Measurements from ENCODE around the gene ALDH3A2.

The ALDH3A2 gene

GRCh38 chr17:19672009-19672750 lies 23.6 kb downstream of the ALDH3A2 start:
- no peak overlapping the region for H3K4me2 ChIP-seq (ENCODE audit: insufficient read depth, low read length, poor library complexity, severe bottlenecking)
- peaks cover 5 to 12% of the 10 kb centered on the region in 2 donors for H3K9me3 ChIP-seq (replicated peaks in 1 of 2; ENCODE audit: control insufficient read depth in 2 of 2, insufficient read depth in 1 of 2, low read depth in 1 of 2, low read length in 2 of 2)
- H2AK5ac ChIP-seq (ENCODE audit: low read depth, low read length) = no peak overlapping the region
- no peak overlapping the region for H2BK12ac ChIP-seq (ENCODE audit: low read length)
- no peak overlapping the region for H3K4me3 ChIP-seq (ENCODE audit: low read length in 2 of 2)
- H2BK120ac ChIP-seq (ENCODE audit: low read depth, low read length) = no peak overlapping the region
- no peak overlapping the region for H2AFZ ChIP-seq (ENCODE audit: low read length)
- no peak overlapping the region for H2BK5ac ChIP-seq (ENCODE audit: low read length)
- no peak overlapping the region for H3K9ac ChIP-seq (ENCODE audit: low read depth, low read length, poor library complexity)
- H3K4me1 ChIP-seq (ENCODE audit: control insufficient read depth in 2 of 2, insufficient read depth in 1 of 2, low read depth in 1 of 2, low read length in 2 of 2) = no peaks in the 10 kb centered on the region
- no peak overlapping the region for H3K18ac ChIP-seq (ENCODE audit: low read length)
- no peak overlapping the region for H2BK15ac ChIP-seq (ENCODE audit: low read length)
- no peak overlapping the region for H3K27ac ChIP-seq (replicated peaks; ENCODE audit: low read length)
- no peak overlapping the region for H3K14ac ChIP-seq (ENCODE audit: low read length)
- no peaks in the 10 kb centered on the region for H3K79me1 ChIP-seq (ENCODE audit: low read depth, low read length)
- H4K8ac ChIP-seq (ENCODE audit: low read depth, low read length) = no peak overlapping the region
- no peak overlapping the region for H4K91ac ChIP-seq (ENCODE audit: low read depth, low read length, poor library complexity)
- H3K27me3 ChIP-seq (ENCODE audit: control insufficient read depth in 3 of 3, insufficient read depth in 3 of 3, low read depth in 1 of 3, low read length in 3 of 3) = no peaks in the 10 kb centered on the region
- H3K23ac ChIP-seq (ENCODE audit: low read depth, low read length, poor library complexity) = no peak overlapping the region
- no CpG with 5 or more reads among the region's 5 CpGs for WGBS, 2 donors (ENCODE audit: extremely low coverage in 2 of 2, insufficient read length in 2 of 2, insufficient replicate concordance in 1 of 2)
- DNase-seq (ENCODE audit: low spot score) = no peak
- H3K4ac ChIP-seq (ENCODE audit: low read length) = no peak overlapping the region
- peaks cover 22 to 38% of the 10 kb centered on the region in 2 donors for H3K36me3 ChIP-seq (replicated peaks in 1 of 2; ENCODE audit: control insufficient read depth in 2 of 2, insufficient read depth in 2 of 2, low read length in 2 of 2)

GRCh38 chr17:19673623-19674022 lies 25.1 kb downstream of the ALDH3A2 start:
- Histone ChIP-seq H3K18ac (ENCODE audit: low read length) (no peak overlapping the region), H4K91ac (ENCODE audit: low read depth, low read length, poor library complexity) (no peak overlapping the region), H3K36me3 (replicated peaks in 1 of 2; ENCODE audit: control insufficient read depth in 2 of 2, insufficient read depth in 2 of 2, low read length in 2 of 2) (peaks cover 32 to 49% of the 10 kb centered on the region in 2 donors), H2AFZ (ENCODE audit: low read length) (no peak overlapping the region), H2BK12ac (ENCODE audit: low read length) (no peak overlapping the region), H3K4me3 (ENCODE audit: low read length in 2 of 2) (no peak overlapping the region), H3K79me1 (ENCODE audit: low read depth, low read length) (no peaks in the 10 kb centered on the region), H3K27me3 (ENCODE audit: control insufficient read depth in 3 of 3, insufficient read depth in 3 of 3, low read depth in 1 of 3, low read length in 3 of 3) (no peaks in the 10 kb centered on the region), H2BK5ac (ENCODE audit: low read length) (no peak overlapping the region), H3K4ac (ENCODE audit: low read length) (no peak overlapping the region), H3K27ac (replicated peaks; ENCODE audit: low read length) (no peak overlapping the region), H3K9me3 (replicated peaks in 1 of 2; ENCODE audit: control insufficient read depth in 2 of 2, insufficient read depth in 1 of 2, low read depth in 1 of 2, low read length in 2 of 2) (peaks cover 14 to 23% of the 10 kb centered on the region in 2 donors), H3K14ac (ENCODE audit: low read length) (no peak overlapping the region), H3K23ac (ENCODE audit: low read depth, low read length, poor library complexity) (no peak overlapping the region), H2BK120ac (ENCODE audit: low read depth, low read length) (no peak overlapping the region), H2AK5ac (ENCODE audit: low read depth, low read length) (no peak overlapping the region), H3K4me2 (ENCODE audit: insufficient read depth, low read length, poor library complexity, severe bottlenecking) (no peak overlapping the region), H3K9ac (ENCODE audit: low read depth, low read length, poor library complexity) (no peak overlapping the region), H2BK15ac (ENCODE audit: low read length) (no peak overlapping the region), H3K4me1 (ENCODE audit: control insufficient read depth in 2 of 2, insufficient read depth in 1 of 2, low read depth in 1 of 2, low read length in 2 of 2) (no peaks in the 10 kb centered on the region), H4K8ac (ENCODE audit: low read depth, low read length) (no peak overlapping the region)
- no CpG with 5 or more reads among the region's 3 CpGs for WGBS, 2 donors (ENCODE audit: extremely low coverage in 2 of 2, insufficient read length in 2 of 2, insufficient replicate concordance in 1 of 2)
- DNase-seq (ENCODE audit: low spot score) = no peak

- H3K9me3 ChIP-seq (replicated peaks in 1 of 2; ENCODE audit: control insufficient read depth in 2 of 2, insufficient read depth in 1 of 2, low read depth in 1 of 2, low read length in 2 of 2) = peaks cover 14 to 39% of the 10 kb centered on the region in 2 donors
- H2BK12ac ChIP-seq (ENCODE audit: low read length) = no peak overlapping the region
- no peak overlapping the region for H3K27ac ChIP-seq (replicated peaks; ENCODE audit: low read length)
- H3K4me1 ChIP-seq (ENCODE audit: control insufficient read depth in 2 of 2, insufficient read depth in 1 of 2, low read depth in 1 of 2, low read length in 2 of 2) = no peaks in the 10 kb centered on the region
- H2AK5ac ChIP-seq (ENCODE audit: low read depth, low read length) = no peak overlapping the region
- no peak overlapping the region for H4K8ac ChIP-seq (ENCODE audit: low read depth, low read length)
- no peak overlapping the region for H2AFZ ChIP-seq (ENCODE audit: low read length)
- no peak overlapping the region for H3K4ac ChIP-seq (ENCODE audit: low read length)
- H3K9ac ChIP-seq (ENCODE audit: low read depth, low read length, poor library complexity) = no peak overlapping the region
- no CpG with 5 or more reads among the region's 4 CpGs for WGBS, 2 donors (ENCODE audit: extremely low coverage in 2 of 2, insufficient read length in 2 of 2, insufficient replicate concordance in 1 of 2)
- H3K18ac ChIP-seq (ENCODE audit: low read length) = no peak overlapping the region
- no peak overlapping the region for H2BK120ac ChIP-seq (ENCODE audit: low read depth, low read length)
- H3K4me2 ChIP-seq (ENCODE audit: insufficient read depth, low read length, poor library complexity, severe bottlenecking) = no peak overlapping the region
- H2BK5ac ChIP-seq (ENCODE audit: low read length) = no peak overlapping the region
- no peak overlapping the region for H3K14ac ChIP-seq (ENCODE audit: low read length)
- H3K23ac ChIP-seq (ENCODE audit: low read depth, low read length, poor library complexity) = no peak overlapping the region
- H3K36me3 ChIP-seq (replicated peaks in 1 of 2; ENCODE audit: control insufficient read depth in 2 of 2, insufficient read depth in 2 of 2, low read length in 2 of 2) = peaks cover 40 to 42% of the 10 kb centered on the region in 2 donors
- no peak for DNase-seq (ENCODE audit: low spot score)
- H3K4me3 ChIP-seq (ENCODE audit: low read length in 2 of 2) = no peak overlapping the region
- H4K91ac ChIP-seq (ENCODE audit: low read depth, low read length, poor library complexity) = no peak overlapping the region
- H2BK15ac ChIP-seq (ENCODE audit: low read length) = no peak overlapping the region
- H3K27me3 ChIP-seq (ENCODE audit: control insufficient read depth in 3 of 3, insufficient read depth in 3 of 3, low read depth in 1 of 3, low read length in 3 of 3) = no peaks in the 10 kb centered on the region
- no peaks in the 10 kb centered on the region for H3K79me1 ChIP-seq (ENCODE audit: low read depth, low read length)
Measured at GRCh38 chr17:19676896-19677295, 28.3 kb downstream of the ALDH3A2 start.

- peaks cover 35 to 38% of the 10 kb centered on the region in 2 donors for H3K36me3 ChIP-seq (replicated peaks in 1 of 2; ENCODE audit: control insufficient read depth in 2 of 2, insufficient read depth in 2 of 2, low read length in 2 of 2)
- no peak overlapping the region for H2AFZ ChIP-seq (ENCODE audit: low read length)
- no CpG with 5 or more reads among the region's 5 CpGs for WGBS, 2 donors (ENCODE audit: extremely low coverage in 2 of 2, insufficient read length in 2 of 2, insufficient replicate concordance in 1 of 2)
Measured at GRCh38 chr17:19677736-19678379, 29.3 kb downstream of the ALDH3A2 start.

More at GRCh38 chr17:19677736-19678379, 29.3 kb downstream of the ALDH3A2 start:
- H3K9ac ChIP-seq (ENCODE audit: low read depth, low read length, poor library complexity) = no peak overlapping the region
- no peak overlapping the region for H3K18ac ChIP-seq (ENCODE audit: low read length)
- no peak overlapping the region for H3K27ac ChIP-seq (replicated peaks; ENCODE audit: low read length)
- H2BK12ac ChIP-seq (ENCODE audit: low read length) = no peak overlapping the region
- no peaks in the 10 kb centered on the region for H3K27me3 ChIP-seq (ENCODE audit: control insufficient read depth in 3 of 3, insufficient read depth in 3 of 3, low read depth in 1 of 3, low read length in 3 of 3)
- no peak overlapping the region for H2AK5ac ChIP-seq (ENCODE audit: low read depth, low read length)
- no peak overlapping the region for H3K4me3 ChIP-seq (ENCODE audit: low read length in 2 of 2)
- H3K4me2 ChIP-seq (ENCODE audit: insufficient read depth, low read length, poor library complexity, severe bottlenecking) = no peak overlapping the region
- H3K4me1 ChIP-seq (ENCODE audit: control insufficient read depth in 2 of 2, insufficient read depth in 1 of 2, low read depth in 1 of 2, low read length in 2 of 2) = no peaks in the 10 kb centered on the region
- no peaks in the 10 kb centered on the region for H3K79me1 ChIP-seq (ENCODE audit: low read depth, low read length)
- H3K9me3 ChIP-seq (replicated peaks in 1 of 2; ENCODE audit: control insufficient read depth in 2 of 2, insufficient read depth in 1 of 2, low read depth in 1 of 2, low read length in 2 of 2) = peaks cover 14 to 39% of the 10 kb centered on the region in 2 donors
- no peak overlapping the region for H3K4ac ChIP-seq (ENCODE audit: low read length)
- DNase-seq (ENCODE audit: low spot score) = no peak
- H2BK15ac ChIP-seq (ENCODE audit: low read length) = no peak overlapping the region
- no peak overlapping the region for H4K91ac ChIP-seq (ENCODE audit: low read depth, low read length, poor library complexity)
- H3K14ac ChIP-seq (ENCODE audit: low read length) = no peak overlapping the region
- H4K8ac ChIP-seq (ENCODE audit: low read depth, low read length) = no peak overlapping the region
- H2BK120ac ChIP-seq (ENCODE audit: low read depth, low read length) = no peak overlapping the region
- H3K23ac ChIP-seq (ENCODE audit: low read depth, low read length, poor library complexity) = no peak overlapping the region
- H2BK5ac ChIP-seq (ENCODE audit: low read length) = no peak overlapping the region
